Muscle of back (tissue), 11 donors: ENCODE measurements around the gene PACS2. TPM values are rescaled to one million over a fixed set of nuclear protein-coding genes. Genes with fewer than 3 reads are reported as not detected.
A peak's percentile ranks its signal among the peaks of the same experiment; 100 is the strongest.
"Not testable (repeated sequence)": the region's sequence is repeated elsewhere in the genome, so short reads cannot be mapped to it uniquely, and the experiment has no call there.

Experiments
- DNase-seq, 3 donors: peaks; one replicate each; pipeline versions ENCODE4 v3.0.0 to v3.0.0-alpha.2; 2013
- polyA plus RNA-seq, 10 donors: library from polyadenylated mRNA; unstranded; fragments of 120-200 nt; gene quantifications; one replicate each; pipeline ENCODE4 v1.2.1, GENCODE V29; 2013; ENCODE audit not compliant: insufficient read length in 10 of 10

Gene PACS2
- polyA plus RNA-seq, 10 donors, result 68.7 to 112 (median 87.4) TPM

DNA sequence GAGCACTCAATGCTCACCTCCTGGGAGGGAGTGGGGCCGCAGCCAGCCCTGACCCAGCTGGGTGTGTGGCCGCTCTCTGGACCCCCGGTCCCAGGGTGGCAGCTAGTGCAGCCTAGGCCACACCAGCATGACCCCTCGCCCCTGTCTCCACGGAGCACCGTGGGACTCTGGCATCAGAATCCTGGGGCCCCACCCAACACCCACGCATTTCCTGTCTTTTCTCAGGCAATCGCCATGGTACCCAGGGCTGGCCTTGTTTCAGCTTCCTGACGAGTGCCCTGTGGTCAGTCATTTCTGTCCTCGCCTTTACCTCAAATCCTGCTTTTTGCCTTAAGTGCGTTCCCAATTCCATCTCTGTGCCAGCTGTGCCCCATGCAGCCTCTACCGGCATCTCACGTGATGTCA, 15.9 kb downstream of the PACS2 start:
- peak in 1 of 3 donors; percentile 1 for DNase-seq

DNA sequence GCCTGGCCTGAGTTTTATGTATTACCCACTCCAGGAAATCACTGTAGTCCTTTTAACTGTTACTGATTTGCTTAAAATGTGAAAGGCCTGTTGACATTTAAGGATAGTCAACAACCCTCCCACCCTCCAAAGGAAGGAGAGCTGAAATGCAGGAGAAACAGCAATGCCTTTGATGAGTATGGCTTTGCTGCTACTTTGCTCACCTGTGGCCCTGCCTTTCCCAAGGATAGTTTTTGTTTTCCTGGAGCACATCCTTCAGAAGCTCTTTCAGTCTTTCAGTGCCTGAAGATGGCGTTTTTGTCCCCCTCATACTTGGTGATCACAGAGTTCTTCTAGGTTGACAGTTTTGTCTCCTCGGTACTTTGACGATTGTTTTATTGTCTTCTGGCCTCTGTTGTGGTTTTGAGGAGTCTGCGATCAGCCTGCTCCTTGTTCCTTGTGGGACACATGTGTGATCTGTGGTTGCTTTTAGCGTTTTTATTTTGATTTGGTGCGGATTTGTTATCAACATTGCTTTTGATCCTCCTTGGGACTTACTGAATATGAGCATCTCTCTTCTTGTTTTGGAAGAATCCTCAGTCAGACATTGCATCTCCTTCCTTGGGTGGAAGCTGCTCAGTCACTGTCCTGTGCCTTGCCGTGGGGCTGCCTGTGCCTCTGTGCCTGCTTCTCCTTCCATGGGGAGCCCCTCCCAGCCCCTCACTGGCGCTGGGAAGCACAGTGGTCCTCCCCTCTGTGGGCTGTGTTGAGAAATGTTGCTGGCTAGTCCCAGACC, 17.2 kb downstream of the PACS2 start:
- DNase-seq, result no peak

DNA sequence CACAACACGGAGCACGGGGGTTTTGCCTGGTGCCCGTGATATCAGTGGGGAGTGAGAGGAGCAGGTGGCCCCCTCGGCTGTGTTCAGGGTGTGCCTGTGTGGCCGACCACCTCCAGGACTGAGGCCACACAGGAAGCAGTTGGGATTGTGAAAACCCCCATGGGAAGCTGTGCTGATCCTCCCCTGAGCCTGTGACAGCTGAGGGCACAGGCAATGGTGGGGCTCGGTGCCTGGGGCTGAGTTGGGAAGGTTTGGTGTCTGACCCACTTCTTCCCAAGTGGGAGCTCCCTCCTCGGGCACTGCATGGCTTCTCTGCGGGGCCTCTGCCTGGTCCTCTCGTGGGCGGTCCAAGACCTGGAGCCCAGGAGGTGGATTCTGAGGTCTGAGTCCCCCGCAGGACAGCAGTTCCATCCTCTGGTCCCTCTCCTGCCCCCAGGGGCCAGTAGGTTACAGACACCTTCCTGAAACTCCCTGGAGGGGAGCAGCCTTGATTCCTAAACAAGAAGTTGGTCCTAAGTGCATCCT, 17.9 kb downstream of the PACS2 start:
- DNase-seq, result no peak

DNA sequence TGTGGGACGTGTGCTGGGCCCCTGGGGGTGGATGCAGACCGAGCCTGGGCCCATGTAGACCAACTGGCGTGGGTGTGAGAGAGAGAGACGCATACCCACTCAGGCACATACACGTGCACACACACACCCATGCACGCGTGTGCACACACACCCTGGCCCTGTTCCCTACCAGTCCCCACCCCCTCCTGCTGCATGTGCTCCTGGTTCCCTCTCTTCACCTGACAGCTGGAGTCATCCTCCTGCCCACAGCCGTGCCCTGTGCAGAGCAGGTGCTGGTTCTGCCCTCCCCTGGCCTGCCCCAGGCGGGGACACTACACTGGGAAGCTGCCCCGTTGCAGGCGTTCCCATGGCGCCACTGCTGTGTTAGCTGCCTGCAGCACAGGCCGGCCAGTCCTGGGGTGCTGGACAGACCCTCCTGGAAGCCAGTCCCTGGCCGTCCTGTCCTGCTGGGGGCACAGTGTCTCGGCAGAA, 18.5 kb downstream of the PACS2 start:
- no peak for DNase-seq

GRCh38 chr14:105333613-105334364, 19.2 kb downstream of the PACS2 start:
- no peak for DNase-seq

- no peak for DNase-seq
Observed at GRCh38 chr14:105334383-105335230, 20.1 kb downstream of the PACS2 start.

GRCh38 chr14:105335231-105335542, 20.6 kb downstream of the PACS2 start:
- not testable (repeated sequence) for DNase-seq

DNA sequence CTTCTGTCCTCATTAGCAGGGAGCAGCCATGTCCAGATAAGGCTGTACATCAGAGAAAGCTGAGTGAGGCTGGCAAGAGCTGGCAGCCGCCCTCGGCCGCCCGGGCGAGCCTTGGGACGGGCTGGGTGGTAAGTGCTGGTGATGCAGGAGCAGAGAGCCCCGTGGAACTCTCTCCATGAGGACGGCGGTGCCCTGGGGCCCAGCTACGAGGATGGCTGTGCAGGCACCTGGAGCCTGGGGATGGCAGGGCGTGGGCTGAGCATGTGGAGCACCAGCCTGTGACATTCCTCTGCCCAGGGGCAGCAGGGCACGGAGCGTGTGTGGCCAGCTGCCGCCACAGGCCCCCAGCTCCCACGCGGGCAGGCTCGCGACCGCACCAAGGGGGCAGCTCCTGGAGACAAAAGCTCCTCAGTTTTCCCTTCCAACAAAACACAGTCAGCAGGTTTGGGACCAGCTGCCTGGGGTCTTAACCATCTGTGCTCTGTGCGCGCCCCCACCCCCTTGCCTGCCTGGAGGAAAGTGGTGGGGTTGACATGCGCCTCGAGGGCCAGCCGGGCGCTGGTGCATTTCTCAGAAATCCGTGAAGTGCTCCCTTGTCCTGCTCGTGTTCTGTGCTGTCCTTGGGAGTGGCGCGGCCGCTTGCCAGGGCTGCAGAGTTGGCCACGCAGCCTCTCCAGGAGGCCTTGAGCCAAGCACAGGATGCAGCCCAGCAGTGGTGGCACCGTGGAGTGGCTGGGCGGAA, 21.4 kb downstream of the PACS2 start:
- DNase-seq, result no peak

- DNase-seq, result no peak
Observed at GRCh38 chr14:105336477-105337287, 22.1 kb downstream of the PACS2 start.

DNA sequence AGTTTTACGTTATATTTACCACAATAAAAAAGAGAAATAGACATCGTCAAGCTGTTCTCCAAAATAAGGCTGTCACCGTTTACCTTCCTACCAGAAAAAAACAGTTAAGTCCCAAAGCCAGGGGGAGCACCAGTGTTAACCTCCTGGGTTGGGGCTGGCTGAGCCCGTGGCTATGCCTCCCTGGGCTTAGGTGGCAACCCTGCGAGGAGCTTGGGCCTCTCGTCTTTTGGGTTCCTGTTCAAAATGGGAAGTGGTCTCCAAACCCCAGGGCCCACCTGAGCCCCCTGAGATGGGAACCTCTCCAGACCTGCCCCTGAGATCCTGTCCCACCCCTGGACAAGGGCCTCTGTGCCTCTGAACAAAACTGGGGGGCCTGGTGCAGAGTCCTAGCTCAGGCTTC, 22.9 kb downstream of the PACS2 start:
- no peak for DNase-seq

GRCh38 chr14:105337966-105338741, 23.6 kb downstream of the PACS2 start:
- DNase-seq, result peak in 1 of 3 donors; percentile 48

DNA sequence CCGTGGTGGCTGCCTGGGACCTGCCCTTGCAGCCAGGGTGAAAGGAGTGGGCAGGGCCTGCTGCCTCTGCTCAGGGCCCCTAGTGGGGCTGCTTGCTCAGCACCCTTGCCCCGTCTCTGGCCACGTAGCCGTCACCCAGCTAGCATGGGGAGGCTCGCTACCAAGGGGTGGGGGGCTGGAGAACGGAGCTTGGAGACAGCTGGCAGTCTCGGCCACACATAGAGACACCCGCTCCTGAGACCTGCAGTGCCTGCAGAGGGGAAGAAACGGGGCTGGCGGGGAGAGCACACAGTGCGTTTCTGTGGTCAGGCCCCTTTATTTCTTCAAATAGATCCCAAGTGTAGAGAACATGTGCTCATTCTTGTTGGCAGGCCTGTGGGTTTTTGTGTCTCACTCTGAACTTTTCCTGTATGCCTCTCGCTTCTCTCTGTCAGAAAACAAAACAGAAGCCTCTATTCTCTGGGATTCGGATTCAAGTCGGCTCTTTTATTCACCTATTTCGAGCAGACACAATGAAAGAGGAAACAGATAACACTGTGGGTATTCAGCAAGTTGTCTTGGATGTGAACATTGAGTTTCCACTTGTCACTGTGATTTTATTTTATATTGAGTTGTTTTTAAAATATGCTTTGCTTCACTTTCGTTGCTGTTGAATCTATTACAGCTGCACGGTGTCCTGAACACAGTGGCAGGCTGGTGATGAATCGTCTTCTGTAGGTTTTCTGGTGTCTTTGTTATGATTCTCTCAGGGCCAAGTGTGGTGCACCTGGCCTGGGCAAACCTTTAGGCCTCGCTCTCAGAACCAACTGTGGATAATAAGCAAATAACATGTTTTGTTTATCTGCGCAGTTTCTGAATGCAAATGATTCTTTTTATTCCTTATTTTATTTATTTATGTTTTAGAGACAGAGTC, 26.5 kb downstream of the PACS2 start:
- peak in 2 of 3 donors; percentile 40 to 77 for DNase-seq

- peak in 1 of 3 donors; percentile 57 for DNase-seq
Observed at GRCh38 chr14:105343194-105343593, 28.6 kb downstream of the PACS2 start.

DNA sequence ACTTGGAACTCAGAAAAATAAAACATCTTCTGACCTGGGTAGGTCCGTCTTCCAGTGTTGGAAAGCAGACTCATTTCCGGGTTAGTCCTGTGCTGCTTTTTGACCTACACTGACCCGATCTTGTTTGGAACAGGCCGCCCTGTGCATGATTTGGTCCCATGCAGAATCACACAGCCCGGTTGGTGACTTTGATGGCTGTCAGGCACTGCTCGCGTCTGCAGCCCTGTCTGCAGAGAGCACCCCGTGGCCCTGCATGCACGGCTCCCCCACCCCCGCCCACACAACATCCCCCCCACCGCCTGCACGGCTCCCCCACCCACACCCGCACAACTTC, 31.6 kb downstream of the PACS2 start:
- DNase-seq, result no peak

DNA sequence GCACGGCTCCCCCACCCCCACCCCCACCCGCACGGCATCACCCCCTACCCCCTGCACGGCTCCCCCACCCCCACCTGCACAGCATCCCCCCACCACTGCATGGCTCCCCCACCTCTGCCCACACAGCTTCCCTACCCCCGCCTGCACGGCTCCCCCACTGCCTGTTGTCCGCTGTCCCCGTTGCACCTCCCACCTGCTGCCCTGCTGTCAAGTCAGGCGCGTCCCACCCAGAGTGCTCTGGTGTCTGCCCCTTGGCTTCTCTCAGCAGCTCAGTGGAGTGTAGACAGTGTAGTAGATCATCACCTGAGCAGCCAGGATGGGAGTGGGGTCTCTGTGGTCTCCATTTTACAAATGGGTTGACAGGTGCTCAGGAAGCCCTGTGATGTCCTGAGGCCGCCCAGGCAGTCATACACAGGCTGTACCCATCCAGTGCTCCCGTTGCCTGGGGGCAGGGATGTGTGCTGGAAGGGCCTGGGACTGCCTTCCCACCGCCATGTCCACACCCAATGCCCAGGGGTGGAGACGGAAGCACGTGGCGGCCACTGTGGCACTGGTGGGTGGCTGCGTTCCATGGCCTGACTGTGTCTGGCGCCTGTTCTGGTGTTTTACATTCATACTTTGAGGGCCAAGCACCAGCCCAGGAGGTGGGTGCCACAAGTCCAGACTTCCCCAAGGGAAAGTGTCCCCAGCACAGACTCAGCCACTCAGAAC, 32.5 kb downstream of the PACS2 start:
- no peak for DNase-seq

GRCh38 chr14:105347587-105347968, 33.0 kb downstream of the PACS2 start:
- DNase-seq, result no peak

DNA sequence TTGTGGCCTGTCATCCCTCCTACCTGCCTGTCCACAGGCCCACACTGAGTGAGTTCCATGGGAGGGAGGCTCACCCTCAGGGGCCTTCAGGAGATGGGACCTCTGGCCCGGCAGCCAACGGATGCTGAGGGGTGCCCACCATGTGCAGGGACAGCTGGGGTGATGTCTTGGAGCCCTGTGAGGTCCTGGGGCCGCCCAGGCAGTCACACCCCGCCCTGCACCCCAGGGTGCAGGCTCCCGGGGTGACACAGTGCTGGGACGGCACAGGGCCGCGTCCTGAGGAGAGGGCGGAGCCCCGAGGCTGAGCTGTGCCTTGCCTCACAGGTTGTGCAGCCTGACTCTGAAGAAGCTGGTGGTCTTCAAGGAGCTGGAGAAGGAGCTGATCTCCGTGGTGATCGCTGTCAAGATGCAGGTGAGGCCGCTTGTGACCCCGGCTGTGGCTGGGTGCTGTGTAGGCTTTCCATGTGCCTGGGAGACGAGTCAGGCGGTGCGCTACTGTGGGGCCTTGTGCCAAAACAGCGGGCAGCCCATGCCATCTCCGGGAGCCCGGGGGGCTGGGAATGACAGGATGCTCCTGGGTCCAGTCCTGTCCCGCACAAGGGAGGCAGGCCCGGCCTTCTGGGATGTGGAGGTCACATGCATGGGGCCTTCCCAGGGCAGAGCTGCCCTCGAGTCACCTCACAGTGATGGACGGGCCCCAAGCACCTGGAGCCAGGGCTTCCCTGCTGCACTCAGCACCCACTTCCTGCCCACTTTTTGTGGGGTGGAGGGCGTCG, 33.8 kb downstream of the PACS2 start:
- no peak for DNase-seq
